HCT116 (cell line): ENCODE measurements around the gene GGCT.

Source experiments
- CTCF ChIP-seq, 3 experiments: fragments of 200-600 bp in 1 of 3; sonication (generic) in 1 of 3; IDR thresholded peaks in 2 of 3; conservative IDR thresholded peaks in 1 of 3; 2 replicates each; pipeline ENCODE4 v1.5.1; 2012 to 2017; ENCODE audit warnings: low read depth in 2 of 3, low read length in 2 of 3, antibody characterized with exemption in 1 of 3, borderline replicate concordance in 1 of 3, control low read depth in 1 of 3, mild to moderate bottlenecking in 1 of 3, mixed read lengths in 1 of 3, mixed run types in 1 of 3, moderate library complexity in 1 of 3; ENCODE audit not compliant: insufficient read depth in 1 of 3
- EZH2 ChIP-seq: fragments of 200-600 bp; sonication (generic); IDR thresholded peaks from 2 replicates; pipeline ENCODE4 v1.6.1; 2017; ENCODE audit warnings: antibody characterized with exemption, mixed run types
- JUND ChIP-seq: IDR thresholded peaks from 2 replicates; pipeline ENCODE4 v1.6.1; 2012
- POLR2A ChIP-seq: IDR thresholded peaks from 2 replicates; pipeline ENCODE4 v1.7.0; 2011; ENCODE audit warnings: borderline replicate concordance; ENCODE audit not compliant: insufficient read depth, insufficient read length; ENCODE audit errors: extremely low read depth
- TCF7L2 ChIP-seq: IDR thresholded peaks from 2 replicates; pipeline ENCODE4 v1.7.0; 2011; ENCODE audit warnings: borderline replicate concordance, inconsistent platforms; ENCODE audit not compliant: insufficient read depth, insufficient read length; ENCODE audit errors: extremely low read depth

GRCh38 chr7:30513762-30514161 is 9.1 kb upstream of the GGCT start:
- TF ChIP-seq POLR2A, result no peak
- TF ChIP-seq CTCF (IDR thresholded peaks at IDR 0.05 in 2 of 3, conservative IDR thresholded peaks at IDR 0.05 in 1 of 3; ENCODE audit: borderline replicate concordance in 1 of 3, insufficient read depth in 1 of 3, low read depth in 2 of 3, low read length in 2 of 3), result no peak
- TF ChIP-seq EZH2, result no peak
- TF ChIP-seq JUND, result no peak
- TF ChIP-seq TCF7L2, result no peak
